Renal pelvis (tissue), 4 donors: ENCODE measurements around the gene KXD1. TPM values are rescaled to one million over a fixed set of nuclear protein-coding genes. Genes with fewer than 3 reads are reported as not detected.
"Not testable (repeated sequence)": the region's sequence is repeated elsewhere in the genome, so short reads cannot be mapped to it uniquely, and the experiment has no call there.

ENCODE experiments used
- DNase-seq: peaks from one replicate; pipeline ENCODE4 v3.0.0-alpha.2; 2013
- polyA plus RNA-seq, 3 donors: library from polyadenylated mRNA; unstranded; fragments of 120-200 nt; gene quantifications; one replicate each; pipeline ENCODE4 v1.2.1, GENCODE V29; 2013; ENCODE audit not compliant: insufficient read length in 3 of 3

The KXD1 gene
- polyA plus RNA-seq, 3 donors = 60.8 to 70.3 (median 67.5) TPM

- DNase-seq = no peak
These were observed 39.1 kb downstream of the KXD1 start for GRCh38 chr19:18596752-18597157.

- no peak for DNase-seq
These were observed 40.4 kb downstream of the KXD1 start for GRCh38 chr19:18597809-18598660.

GRCh38 chr19:18599485-18599884 lies 41.8 kb downstream of the KXD1 start:
- DNase-seq = no peak

GRCh38 chr19:18600692-18601397 lies 43.2 kb downstream of the KXD1 start:
- not testable (repeated sequence) for DNase-seq

- DNase-seq = no peak
These were observed 44.2 kb downstream of the KXD1 start for GRCh38 chr19:18601875-18602274.

- no peak for DNase-seq
These were observed 45.7 kb downstream of the KXD1 start for GRCh38 chr19:18603255-18603957.

GRCh38 chr19:18603958-18604819 lies 46.5 kb downstream of the KXD1 start:
- DNase-seq = no peak

- DNase-seq = no peak
These were observed 47.1 kb downstream of the KXD1 start for GRCh38 chr19:18604820-18605159.

- DNase-seq = no peak
These were observed 47.5 kb downstream of the KXD1 start for GRCh38 chr19:18605196-18605545.

- DNase-seq = no peak
These were observed 48.0 kb downstream of the KXD1 start for GRCh38 chr19:18605546-18606280.

- DNase-seq = no peak
These were observed 48.9 kb downstream of the KXD1 start, which contains the start of gene CRLF1 for GRCh38 chr19:18606281-18607225. Gene CRLF1, minus strand, starts transcription at chr19:18606799. Its CDS starts 143 bp downstream, at chr19:18606656.

GRCh38 chr19:18607226-18608101 lies 49.8 kb downstream of the KXD1 start:
- DNase-seq = no peak

GRCh38 chr19:18608102-18608804 lies 50.6 kb downstream of the KXD1 start:
- DNase-seq = no peak

- DNase-seq = no peak
These were observed 51.4 kb downstream of the KXD1 start for GRCh38 chr19:18608805-18609716.

GRCh38 chr19:18609717-18610051 lies 52.0 kb downstream of the KXD1 start:
- no peak for DNase-seq

- no peak for DNase-seq
These were observed 52.5 kb downstream of the KXD1 start for GRCh38 chr19:18610245-18610555.
